SU-DHL-6 (cell line): ENCODE results near the gene CERK.

ENCODE experiments used
- EZH2phosphoT487 ChIP-seq: fragments of 200-600 bp; sonication (generic), shearing (Covaris generic); conservative IDR thresholded peaks from 2 replicates; pipeline ENCODE4 v1.6.1; 2018; ENCODE audit warnings: mild to moderate bottlenecking, antibody characterized with exemption, low read length, moderate library complexity, mixed read lengths
- TF ChIP-seq, protein P1 (sequence below): fragments of 200-600 bp; sonication (generic); IDR thresholded peaks from one replicate; pipeline ENCODE4 v1.5.1; 2017; ENCODE audit warnings: antibody characterized with exemption, mild to moderate bottlenecking, low read length, moderate library complexity; ENCODE audit not compliant: insufficient read depth, poor library complexity, severe bottlenecking

DNA sequence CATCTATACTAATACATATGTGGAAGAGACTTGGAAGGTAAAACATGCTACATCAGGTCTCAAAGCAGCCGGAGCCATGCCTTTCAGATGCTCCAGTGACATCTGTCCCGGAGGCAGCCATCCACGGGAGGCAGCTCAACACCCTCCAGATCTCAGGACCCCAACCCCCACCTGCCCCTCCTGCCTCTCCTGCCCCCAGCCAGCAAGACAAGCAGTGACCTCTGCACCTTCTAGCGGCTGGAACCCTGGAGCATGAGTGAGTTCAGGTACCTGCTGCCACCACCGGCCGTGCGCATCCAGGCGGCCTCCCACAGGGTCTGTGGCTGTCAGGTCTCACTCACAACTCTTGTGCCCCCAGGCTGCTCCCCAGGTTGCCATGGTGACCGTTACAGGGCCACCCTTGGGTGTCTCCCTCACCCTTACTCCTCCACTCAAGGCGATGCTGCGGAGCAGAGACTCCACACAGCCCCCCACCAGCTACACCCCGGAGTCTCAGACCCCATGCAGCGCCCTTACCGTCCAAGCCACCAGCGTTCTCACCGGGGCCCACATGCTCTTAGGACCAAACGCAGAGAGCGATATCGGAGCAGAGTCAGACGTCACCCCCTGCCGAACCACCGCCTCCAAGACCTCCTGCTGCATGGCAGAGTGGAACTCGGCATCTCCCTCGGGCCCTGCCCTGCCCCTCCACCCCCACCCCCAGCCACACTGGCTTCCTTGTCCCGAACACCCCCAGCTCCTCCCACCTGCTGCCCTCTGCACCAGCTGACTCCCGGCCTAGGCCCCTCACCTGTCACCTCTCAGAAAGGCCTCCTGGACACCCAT, 34.7 kb downstream of the CERK start:
- TF ChIP-seq, protein P1, sequence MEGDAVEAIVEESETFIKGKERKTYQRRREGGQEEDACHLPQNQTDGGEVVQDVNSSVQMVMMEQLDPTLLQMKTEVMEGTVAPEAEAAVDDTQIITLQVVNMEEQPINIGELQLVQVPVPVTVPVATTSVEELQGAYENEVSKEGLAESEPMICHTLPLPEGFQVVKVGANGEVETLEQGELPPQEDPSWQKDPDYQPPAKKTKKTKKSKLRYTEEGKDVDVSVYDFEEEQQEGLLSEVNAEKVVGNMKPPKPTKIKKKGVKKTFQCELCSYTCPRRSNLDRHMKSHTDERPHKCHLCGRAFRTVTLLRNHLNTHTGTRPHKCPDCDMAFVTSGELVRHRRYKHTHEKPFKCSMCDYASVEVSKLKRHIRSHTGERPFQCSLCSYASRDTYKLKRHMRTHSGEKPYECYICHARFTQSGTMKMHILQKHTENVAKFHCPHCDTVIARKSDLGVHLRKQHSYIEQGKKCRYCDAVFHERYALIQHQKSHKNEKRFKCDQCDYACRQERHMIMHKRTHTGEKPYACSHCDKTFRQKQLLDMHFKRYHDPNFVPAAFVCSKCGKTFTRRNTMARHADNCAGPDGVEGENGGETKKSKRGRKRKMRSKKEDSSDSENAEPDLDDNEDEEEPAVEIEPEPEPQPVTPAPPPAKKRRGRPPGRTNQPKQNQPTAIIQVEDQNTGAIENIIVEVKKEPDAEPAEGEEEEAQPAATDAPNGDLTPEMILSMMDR = no peak
- TF ChIP-seq EZH2phosphoT487 = no peak
